DND-41 (cell line): ENCODE results near the gene AGFG2.

Source experiments
- EZH2 ChIP-seq: IDR thresholded peaks from 3 replicates; pipeline ENCODE4 v1.6.1; 2012; ENCODE audit warnings: borderline replicate concordance, low read depth, mild to moderate bottlenecking, moderate library complexity, low read length, inconsistent platforms; ENCODE audit not compliant: severe bottlenecking
- TF ChIP-seq, protein P1 (sequence below): IDR thresholded peaks from 2 replicates; pipeline ENCODE4 v1.5.1; 2012; ENCODE audit warnings: borderline replicate concordance, low read length, moderate library complexity, mild to moderate bottlenecking; ENCODE audit not compliant: poor library complexity, severe bottlenecking; ENCODE audit errors: extremely low read depth

DNA sequence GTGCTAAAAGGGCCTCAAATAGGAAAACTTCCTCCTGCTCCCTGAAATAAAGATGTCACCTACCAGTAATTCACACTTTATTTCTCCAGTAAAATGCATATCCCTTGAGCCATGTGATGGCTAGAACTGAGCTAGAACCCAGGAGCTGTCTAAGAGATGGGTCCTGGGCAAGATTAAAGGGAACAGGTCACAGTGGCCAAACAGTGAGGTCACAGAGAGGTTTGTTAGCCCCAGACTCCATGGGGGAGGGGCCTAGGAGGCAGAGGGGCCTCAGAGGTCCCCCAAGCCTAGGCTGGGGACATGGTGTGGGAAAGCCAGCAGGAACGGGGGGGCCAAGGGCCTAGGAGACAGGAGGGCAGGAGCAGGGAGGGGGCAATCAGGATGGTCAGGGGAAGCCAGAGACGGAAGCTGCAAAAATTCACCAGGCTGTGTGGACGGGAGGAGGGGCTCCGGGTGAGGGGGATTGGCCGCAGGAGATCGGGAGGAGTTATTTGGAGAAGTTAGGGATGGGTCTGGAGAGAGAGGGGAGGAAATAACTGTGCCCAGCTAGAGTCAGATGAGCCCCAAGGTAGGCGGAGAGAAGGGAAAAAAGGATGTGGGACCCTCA lies 50.4 kb downstream of the AGFG2 start:
- TF ChIP-seq, protein P1, sequence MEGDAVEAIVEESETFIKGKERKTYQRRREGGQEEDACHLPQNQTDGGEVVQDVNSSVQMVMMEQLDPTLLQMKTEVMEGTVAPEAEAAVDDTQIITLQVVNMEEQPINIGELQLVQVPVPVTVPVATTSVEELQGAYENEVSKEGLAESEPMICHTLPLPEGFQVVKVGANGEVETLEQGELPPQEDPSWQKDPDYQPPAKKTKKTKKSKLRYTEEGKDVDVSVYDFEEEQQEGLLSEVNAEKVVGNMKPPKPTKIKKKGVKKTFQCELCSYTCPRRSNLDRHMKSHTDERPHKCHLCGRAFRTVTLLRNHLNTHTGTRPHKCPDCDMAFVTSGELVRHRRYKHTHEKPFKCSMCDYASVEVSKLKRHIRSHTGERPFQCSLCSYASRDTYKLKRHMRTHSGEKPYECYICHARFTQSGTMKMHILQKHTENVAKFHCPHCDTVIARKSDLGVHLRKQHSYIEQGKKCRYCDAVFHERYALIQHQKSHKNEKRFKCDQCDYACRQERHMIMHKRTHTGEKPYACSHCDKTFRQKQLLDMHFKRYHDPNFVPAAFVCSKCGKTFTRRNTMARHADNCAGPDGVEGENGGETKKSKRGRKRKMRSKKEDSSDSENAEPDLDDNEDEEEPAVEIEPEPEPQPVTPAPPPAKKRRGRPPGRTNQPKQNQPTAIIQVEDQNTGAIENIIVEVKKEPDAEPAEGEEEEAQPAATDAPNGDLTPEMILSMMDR: no peak
- TF ChIP-seq EZH2: no peak
